Putamen (tissue), 1 donor: ENCODE measurements around the gene SPNS3.

Experiments
- DNase-seq: peaks from one replicate; pipeline ENCODE4 v3.0.0-alpha.2; 2016; ENCODE audit warnings: low spot score

The SPNS3 gene

DNA sequence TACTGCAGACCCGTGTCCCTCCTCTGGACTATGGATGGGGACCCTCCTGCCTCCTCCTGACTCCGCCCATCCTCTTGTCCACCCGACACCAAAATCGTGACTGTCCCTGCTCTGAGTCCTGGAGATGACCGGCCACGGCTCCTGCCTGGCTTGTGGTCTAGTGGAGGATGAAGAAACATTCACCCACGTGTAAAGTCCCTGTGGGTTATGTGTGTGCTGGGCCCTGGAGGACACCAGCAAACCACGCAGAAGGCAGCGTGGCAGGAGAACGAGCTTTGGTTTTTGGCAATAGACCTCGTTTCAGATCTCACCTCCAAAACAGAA, 76.8 kb downstream of the SPNS3 start:
- no peak for DNase-seq

DNA sequence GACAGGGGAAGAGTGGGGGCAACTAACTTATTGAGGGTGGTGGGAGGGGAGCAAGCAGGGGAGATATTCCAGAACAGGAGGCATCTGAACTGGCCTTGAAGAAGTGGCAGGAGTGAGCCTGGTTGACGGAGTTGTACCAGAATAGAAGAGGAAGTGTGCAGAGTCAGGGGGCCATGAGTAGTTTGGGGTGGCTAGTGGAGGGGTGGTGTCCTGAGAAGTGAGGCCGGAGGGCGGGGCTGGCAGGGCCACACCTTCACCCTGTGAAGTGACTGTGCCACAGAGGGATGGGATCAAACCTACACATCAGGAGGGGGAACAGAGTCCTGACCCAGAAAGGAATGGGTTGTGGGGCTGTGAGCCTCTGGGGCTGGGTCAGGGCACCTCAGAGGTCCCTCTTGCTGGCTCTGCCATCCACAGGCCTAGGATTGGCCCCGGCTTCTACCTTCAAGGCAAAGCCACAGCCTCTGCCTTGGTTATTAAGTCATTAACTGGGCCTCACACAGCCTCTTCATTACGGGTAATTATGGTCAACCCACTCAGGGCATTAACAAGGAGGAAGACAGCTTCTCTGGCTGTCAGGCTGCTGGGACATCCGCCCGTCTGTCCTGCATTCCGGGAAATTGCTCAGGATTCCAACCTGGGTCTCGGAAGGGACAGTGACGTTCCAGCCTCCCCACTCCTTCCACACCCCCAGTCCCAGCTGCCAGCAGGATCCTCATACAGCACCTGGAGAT, 77.6 kb downstream of the SPNS3 start:
- no peak for DNase-seq

DNA sequence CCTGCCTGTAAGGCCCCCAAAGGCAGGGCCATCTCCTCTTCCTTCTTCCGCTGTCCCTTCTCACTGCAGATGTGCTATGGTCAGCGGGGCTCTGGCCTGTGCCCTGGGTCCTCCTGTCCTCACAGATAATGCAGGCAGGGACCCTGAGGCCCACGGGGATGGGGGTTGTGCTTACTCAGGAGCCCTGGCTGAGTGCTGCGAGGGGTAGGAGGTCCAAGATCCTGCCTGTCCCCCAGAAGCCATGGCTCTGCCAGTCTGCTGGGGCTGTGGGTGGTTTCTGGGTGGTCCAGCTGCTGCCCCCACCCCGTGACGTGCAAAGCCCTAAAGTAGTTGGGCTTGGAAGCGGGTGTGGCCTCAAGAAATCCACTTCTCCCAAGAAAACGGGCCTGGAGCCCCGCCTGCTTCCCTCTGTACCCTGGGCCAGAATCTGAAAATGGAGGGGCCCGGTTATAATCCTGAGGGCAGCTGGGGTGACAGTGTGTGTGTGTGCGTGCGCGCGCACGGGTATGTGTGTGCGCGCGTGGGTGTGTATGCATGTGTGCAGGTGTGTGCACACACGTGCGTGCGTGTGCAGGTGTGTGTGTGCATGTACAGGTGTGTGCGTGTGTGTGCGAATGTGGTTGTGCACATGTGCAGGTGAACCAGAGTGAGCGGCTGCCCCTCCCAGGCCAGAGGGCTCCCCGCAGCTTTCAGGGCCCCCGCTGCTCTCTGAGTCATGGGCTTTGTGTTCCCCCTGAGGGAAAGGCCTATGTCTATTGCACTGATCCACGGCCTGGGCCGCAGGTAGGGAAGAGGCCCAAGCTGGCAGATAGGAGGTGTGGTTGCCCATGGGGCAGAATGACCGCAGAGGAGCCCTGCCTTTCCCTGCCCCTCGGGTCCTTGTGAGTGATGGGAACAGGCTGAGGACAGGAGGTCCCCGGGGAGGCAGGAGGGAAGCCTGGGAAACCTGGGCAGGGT, 78.7 kb downstream of the SPNS3 start:
- DNase-seq = no peak

DNA sequence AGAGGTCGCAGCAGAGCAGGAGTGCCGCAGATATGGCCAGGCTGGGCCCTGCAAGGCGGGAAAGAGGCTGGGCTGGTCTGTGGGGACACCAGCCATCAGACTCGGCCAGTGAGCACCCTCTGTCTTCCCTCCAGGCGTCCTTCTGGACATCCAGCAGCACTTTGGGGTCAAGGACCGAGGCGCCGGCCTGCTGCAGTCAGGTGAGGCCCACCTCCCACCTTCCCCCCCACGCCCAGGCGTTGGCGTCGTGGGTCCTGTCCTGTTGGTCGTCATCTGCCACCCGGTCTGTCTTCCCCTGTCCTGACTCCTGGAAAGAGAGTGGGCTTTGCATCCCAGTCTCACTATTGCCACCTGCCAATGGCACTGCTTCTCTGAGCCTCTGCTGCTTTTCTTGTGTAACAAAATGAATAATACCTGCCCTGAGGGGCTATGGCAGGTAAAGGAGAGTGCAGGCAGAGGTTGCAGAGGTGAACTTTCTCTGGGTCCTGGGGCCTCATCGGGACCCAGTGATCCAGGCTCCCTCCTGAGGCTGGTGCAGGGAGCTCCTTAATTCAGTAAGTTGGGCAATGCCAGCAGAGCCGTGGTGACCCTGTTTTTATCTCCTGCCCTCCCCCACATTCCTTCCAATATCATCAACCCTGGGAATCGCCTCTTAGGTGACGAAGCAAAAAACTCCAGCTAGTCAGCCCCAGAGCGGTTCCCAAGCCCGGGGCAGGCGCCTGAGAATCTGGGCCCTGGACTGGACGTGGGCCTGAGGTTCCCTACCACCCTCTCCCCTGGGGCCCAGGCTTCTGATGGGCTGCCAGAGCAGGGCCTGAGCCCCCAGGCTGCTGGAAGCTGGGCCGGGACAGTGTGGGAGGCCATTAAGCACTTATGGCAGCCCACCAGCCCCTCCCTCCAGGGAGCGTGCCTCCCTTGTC, 79.6 kb downstream of the SPNS3 start:
- DNase-seq = no peak

DNA sequence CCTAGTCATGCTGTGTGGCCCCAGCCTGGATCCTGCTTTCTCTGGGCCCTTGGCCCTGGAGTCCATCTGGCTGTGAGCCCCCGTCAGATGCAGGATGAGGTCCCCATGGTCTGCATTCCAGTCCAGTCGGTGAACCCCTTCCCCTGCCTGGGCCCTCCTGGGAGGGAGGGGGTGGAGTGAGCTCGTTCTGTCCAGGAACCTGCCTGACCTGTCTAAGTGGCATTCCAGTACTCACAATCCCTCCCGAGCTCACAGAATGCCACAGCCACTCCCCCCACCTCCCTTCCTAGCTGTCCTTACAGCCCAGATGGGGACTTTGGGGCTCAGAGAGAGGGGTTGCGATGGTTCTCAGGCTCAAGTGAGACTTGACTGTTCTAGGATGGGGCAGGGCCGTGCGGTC, 80.5 kb downstream of the SPNS3 start:
- DNase-seq = no peak

DNA sequence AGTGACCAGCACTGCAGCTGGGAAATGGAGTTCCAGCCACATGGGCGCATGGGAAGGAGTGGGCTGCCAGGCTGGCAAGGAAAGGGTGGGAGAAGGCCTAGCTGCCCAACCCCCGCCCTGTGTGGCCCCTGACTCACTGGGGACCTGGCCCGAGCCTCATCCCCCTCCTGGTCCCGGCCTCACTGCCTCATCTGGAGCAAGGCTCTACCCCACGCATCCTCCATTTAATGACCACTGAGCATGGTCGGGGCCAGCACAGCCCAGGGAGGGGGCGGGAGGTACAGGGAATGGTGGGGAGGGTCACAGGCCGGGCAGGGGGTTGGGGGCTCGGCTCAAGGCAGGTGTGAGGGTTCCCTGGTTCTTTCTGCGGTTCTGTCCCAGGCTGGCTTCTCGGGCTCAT, 81.0 kb downstream of the SPNS3 start:
- no peak for DNase-seq

DNA sequence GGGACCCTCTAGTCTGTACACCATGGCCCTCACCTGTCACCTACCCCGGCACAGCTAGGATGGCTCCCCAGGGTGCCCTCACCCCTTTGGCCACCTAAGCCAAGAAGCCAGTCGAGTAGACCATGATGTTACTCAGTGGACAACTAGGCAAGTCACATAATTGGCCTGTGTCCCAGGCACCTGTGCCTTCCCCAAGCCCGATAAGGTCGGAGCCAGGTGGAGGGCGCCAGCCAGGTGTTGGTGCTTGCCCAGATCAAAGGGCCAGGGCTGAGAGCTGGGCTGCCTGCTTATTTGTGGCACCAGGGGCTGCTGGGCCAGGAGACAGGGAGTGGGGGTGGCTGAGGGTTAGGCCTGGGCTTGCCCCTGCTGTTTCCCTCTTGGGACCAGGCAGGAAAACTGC, 81.8 kb downstream of the SPNS3 start:
- no peak for DNase-seq

DNA sequence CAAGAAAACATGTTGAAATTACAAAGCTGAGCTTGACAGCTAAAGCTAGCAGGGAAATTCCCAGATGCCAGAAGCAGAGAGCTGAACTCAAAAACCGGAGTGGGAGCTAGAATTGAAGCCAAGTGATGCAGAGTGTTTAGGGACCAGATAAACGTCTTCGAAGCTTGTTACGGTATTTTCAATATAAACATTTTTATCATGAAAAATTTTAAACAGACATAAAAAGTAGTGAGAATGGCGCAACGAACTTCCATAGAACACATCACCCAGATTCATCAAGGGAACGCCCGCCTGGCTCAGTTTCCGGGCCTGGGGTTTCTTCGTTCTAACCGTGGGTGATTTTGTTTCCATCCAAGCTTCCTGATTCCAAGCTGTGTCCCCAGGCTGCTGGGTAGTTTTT, 83.0 kb downstream of the SPNS3 start:
- DNase-seq = no peak

DNA sequence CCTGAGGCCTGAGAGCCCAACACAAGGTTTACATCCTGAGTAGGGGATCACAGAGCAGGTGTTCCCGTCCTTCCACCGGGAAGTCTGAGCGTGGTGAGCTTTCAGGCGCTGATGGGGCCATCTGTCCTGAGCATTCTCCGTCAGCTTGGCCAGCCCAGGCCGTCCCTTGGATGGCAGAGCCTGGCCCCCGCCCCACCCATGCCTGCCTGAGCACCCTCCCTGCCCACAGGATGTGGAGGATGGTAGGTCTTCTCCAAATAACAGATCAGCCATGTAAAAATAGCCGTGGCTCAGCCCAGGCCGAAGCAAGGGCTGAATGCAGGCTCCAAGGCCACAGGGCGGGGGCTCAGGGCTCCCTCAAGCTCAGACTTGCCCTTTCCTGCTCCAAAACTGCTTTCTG, 85.2 kb downstream of the SPNS3 start:
- no peak for DNase-seq

DNA sequence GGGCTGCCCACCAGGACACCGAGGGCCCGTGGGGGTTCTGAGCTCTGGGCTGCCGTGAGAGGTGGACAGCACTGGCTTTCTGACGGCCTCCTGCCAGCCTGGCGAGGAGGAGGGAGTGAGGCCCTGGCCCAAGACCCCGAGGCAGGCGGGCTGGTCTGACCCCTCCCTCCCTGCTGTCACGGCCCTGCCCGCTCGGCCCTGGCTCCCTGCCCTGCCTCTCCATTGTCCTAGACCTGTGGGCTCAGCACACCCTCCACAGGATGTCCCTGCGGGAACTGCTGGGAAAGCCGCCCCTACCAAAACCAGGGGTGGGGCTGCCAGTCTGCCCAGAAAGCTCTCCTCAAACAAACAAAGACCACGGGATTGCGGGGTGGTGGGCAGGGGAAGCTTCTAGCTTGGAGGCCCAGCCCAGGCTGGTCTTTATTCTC, 85.6 kb downstream of the SPNS3 start:
- DNase-seq = no peak

DNA sequence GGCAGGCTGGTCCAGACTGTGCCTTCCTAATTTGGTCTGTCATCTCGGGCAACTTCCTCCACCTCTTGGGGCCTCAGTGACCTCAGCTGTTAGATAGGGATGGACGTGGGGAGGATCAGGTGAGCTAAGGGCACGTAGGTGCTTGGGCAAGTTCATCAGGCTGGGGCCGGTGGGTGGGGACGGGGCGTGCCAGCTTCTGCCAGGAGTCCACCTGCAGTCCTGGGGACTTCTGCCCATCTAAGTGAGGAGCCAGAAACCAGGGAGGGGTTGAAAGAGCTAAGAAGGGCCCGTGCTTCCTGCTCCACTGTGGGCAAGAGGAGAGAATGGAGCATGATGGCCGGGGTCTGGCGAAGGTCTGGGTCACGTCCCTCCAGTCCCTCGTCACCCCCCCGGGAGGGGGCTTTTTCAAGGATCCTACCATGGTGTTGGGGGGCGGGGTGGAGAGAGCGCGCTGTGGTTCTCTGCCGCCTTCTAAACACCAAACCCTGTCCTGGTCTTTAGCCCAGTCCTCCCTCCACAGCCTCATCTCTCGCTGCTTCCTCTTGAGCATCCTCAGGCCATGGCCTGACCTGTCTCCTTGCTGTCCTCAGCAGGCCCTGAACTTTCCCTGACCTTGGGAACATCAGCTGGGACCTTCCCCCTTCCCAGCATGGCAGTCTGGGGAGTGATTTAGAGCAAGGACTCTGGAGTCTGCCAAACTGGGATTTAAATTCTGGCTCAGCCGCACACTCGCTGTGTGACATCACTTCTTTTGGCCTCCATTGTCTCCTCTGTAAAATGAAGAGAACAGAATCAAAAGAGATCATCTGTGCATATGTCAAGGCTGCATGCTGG, 86.5 kb downstream of the SPNS3 start:
- no peak for DNase-seq

DNA sequence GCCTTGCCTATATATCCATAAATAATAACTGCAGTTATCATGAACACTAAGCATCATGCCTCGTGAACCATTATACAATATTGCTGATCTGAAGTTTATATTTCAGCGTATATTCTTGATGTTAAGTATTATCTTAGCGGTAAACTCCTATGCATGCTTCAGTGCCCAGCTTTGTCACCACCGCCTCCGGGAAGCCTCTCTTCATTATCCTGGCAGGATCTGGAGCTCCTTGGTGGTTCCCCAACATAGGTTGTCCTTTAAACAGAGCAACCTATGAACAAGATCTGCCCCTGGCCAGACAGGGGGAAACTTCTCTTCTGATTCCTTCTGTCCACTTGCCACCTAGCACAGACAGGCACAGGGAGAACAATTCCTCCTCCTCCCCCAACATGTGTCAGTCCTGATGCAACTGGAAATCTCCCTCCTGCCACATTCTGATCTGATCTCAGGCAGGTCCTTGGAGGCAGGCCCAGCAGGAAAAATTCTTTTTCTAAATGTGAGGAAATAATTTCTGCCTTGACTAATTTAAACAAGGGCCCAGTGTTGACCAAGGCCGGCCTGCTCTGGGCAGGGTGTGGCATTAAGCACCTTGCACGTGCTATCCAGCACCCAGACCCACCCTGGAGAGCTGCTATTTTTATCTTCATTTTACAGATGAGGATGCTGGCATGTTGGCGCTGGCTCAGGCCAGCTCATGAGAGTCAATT, 87.3 kb downstream of the SPNS3 start:
- DNase-seq = no peak

DNA sequence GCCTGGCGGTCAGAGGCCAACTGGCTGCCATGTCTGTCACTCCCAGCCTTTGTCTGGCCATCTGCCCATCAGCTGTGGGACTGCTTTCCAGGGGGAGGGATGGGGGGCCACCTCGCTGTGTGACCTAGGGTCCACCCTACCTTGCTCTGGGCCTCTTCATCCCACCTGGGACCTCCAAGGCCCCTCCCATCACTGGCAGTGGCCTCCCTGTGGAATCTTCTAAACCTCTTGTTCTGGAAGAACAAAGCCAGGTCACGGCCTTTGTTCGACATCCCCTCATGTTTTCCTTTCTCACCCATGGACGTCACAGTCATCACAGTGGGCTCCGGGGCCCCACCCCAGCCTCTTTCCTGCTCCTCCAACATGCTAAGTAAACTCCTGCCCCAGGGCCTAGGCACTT, 88.9 kb downstream of the SPNS3 start:
- no peak for DNase-seq

DNA sequence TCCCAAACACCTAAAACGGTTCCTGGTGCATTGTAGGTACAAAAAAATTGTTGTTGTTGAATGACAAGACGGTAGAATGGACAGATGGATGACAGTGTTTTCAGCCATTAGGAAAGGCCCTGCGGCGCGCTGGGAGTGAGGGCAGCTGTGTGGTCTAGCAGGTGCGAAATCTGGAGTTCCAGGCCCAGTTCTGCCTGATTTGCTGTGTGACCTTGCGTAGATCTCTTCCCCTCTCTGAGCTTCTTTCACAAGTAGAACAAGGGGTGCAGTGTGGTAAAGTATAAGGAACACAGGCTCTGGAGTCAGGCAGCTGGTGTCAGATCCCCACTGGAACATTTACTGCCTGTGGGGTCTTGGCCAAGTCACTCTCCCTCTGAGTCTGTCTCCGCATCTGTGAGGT, 90.2 kb downstream of the SPNS3 start:
- no peak for DNase-seq

DNA sequence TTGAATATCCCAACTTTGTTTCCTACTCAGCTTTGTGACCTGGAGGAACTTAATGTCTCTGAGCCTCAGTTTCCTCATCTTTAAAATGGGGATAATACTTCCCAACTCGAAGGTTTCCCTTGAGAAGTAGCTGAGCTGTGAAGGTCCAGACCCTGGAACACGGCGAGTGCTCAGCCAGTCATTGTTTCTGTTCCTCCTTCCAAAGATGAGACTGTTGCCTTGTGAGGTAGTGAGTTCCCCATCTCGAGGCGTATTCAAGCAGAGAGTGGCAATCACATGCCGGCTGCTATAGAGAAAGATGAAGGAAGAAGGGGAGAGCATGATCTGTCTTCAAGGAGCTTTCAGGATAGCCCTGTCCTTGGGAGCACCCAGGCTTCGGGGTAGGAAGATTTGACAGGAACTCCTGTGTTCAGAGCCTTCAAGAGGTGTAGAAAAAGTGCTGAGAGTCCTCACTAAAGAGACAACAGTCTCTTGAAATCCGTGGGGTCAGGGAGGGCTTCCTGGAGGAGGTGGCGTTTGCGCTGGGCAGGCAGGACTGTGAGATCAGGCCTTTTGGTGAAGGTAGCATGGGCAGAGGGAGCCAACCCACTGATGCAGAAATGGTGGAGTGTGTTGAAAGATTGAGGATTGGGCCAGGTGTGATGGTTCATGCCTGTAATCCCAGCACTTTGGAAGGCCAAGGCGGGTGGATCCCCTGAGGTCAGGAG, 92.1 kb downstream of the SPNS3 start:
- DNase-seq = no peak

DNA sequence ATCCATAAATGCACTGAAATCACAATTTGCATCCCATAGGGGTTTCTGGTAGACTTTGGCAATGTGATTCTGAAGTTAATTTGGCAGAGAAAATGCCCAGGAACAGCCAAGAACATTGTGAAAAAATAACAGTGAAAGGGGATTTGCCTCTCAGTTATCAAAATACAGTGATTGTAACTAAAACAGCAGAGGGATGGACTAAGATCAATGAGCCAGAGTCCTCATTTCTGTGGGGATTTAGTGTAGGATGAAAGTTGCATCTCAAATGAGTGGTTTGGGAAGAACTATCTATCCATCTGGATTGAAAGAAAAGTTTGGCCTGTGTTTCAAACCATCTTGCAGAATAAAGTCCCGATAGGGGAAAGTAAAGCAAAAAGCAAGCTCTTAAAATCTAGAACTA, 93.4 kb downstream of the SPNS3 start:
- no peak for DNase-seq

DNA sequence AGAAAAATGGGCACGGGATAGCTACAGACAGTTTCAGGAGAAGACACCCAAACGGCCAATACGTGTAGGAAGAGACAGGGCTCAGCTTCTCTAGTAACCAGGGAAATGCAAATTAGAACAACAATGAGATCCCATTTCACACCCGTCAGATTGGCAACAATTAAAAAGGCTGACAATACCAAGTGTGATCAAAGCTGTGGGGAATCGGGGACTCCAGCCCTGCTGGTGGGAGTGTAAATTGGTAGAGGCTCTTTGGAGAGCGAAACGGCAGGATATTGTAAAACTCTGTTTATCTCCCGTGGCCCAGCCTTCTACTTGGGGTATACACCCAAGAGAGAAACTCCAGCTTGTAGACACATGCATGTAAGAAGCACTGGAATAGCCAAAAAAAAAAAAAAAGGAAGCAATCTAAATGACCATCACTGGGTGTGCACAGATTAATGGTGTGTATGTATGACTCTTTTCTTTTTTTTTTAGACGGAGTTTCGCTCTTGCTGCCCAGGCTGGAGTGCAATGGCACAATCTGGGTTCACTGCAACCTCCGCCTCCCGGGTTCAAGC, 93.9 kb downstream of the SPNS3 start:
- no peak for DNase-seq

DNA sequence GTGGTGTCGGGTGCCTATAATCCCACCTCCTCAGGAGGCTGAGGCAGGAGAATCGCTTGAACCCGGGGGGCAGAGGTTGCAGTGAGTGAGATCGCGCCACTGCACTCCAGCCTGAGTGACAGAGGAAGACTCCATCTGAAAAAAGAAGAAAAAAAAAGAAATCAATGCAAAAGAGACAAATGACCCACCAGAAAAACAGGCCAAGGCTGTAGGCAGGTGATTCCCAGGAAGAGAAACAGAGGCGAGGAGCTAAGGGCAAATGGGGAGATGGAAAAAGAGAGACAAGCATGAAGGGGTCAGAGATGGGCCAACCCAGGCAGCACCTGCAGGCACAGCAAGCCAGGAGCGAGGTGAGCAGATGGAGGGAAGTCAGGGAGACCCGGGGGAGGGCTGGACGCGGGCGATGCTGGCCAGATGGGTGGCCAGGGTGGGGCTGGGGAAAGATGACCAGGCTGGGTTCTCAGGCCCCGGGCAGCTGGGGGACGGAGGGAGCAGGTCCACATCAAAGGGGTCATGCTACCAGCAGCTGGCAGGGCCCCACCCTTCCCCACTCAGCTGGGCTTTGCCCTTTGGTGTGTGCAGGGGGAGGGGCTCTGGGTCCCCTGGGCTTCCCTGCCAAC, 95.9 kb downstream of the SPNS3 start:
- DNase-seq = no peak
